K562 (cell line): Measurements from ENCODE around the gene ITGB2. TPM values are rescaled to one million over a fixed set of nuclear protein-coding genes. Genes with fewer than 3 reads are reported as not detected.

Experiments
- BCLAF1 ChIP-seq, 2 experiments: fragments of 450-650 bp in 1 of 2; IDR thresholded peaks; 2 replicates each; pipeline ENCODE4 v1.6.1; 2011 to 2017; ENCODE audit warnings: low read depth in 2 of 2, antibody characterized with exemption in 1 of 2, borderline replicate concordance in 1 of 2, low read length in 1 of 2, mild to moderate bottlenecking in 1 of 2, mixed read lengths in 1 of 2; ENCODE audit not compliant: control insufficient read depth in 1 of 2
- EZH2 ChIP-seq: IDR thresholded peaks from 2 replicates; pipeline ENCODE4 v1.6.1; 2012; ENCODE audit warnings: low read depth, mild to moderate bottlenecking, inconsistent platforms, low read length, borderline replicate concordance
- FOXJ2 ChIP-seq: fragments of 200-800 bp; sonication (Bioruptor generic); IDR thresholded peaks from 2 replicates; pipeline ENCODE4 v1.6.1; 2016; ENCODE audit warnings: missing genetic modification characterization, missing compliant biosample characterization
- NR1H2 ChIP-seq: sonication (generic); formaldehyde crosslinking; IDR thresholded peaks from 2 replicates; pipeline ENCODE4 v1.4.0; 2020; ENCODE audit warnings: mild to moderate bottlenecking, missing genetic modification reagents
- RBM25 ChIP-seq: fragments of 200-400 bp; formaldehyde crosslinking; IDR thresholded peaks from 2 replicates; pipeline ENCODE4 v1.6.1; 2018; ENCODE audit warnings: low read length, low read depth, moderate library complexity; ENCODE audit not compliant: severe bottlenecking
- RREB1 ChIP-seq: fragments of 250-450 bp; sonication (Bioruptor Pico); IDR thresholded peaks from 2 replicates; pipeline ENCODE4 v1.4.0; 2020
- SFPQ ChIP-seq: fragments of 200-400 bp; formaldehyde crosslinking; IDR thresholded peaks from 2 replicates; pipeline ENCODE4 v1.6.1; 2017; ENCODE audit warnings: mild to moderate bottlenecking, low read depth, low read length, moderate library complexity
- SNAPC5 ChIP-seq: fragments of 250-450 bp; sonication (Bioruptor Pico); IDR thresholded peaks from 2 replicates; pipeline ENCODE4 v1.8.0; 2021; ENCODE audit warnings: moderate library complexity, mild to moderate bottlenecking, inconsistent platforms
- ZNF584 ChIP-seq: fragments of 200-800 bp; sonication (Bioruptor generic); IDR thresholded peaks from 2 replicates; pipeline ENCODE4 v1.6.1; 2016; ENCODE audit warnings: low read depth, mild to moderate bottlenecking, missing genetic modification characterization, missing compliant biosample characterization
- polyA plus RNA-seq, 8 experiments: library from polyadenylated mRNA; depleted of rRNA in 4 of 8; stranded (reverse) in 5 of 8; unstranded in 3 of 8; fragments of >200 nt; fragmentation: Nextera tagmentation in 2 of 8; fragmentation: Illumina TruSeq in 1 of 8; extraction: Ambion mirVana in 2 of 8; extraction: Trizol in 1 of 8; gene quantifications; 2 replicates each; pipeline versions ENCODE4 v1.2.1 to v1.2.3, GENCODE V29; 2011 to 2014; ENCODE audit warnings: inconsistent platforms in 1 of 8, missing spikeins in 1 of 8
- total RNA-seq, 7 experiments: library from RNA; depleted of rRNA in 6 of 7; stranded (reverse); fragments of >200 nt in 6 of 7; fragmentation: Illumina TruSeq in 2 of 7; extraction: Trizol in 2 of 7; gene quantifications; 2 replicates each; pipeline versions ENCODE4 v1.2.1 to v1.2.3, GENCODE V29; 2011 to 2021; ENCODE audit warnings: low replicate concordance in 1 of 7

ITGB2 gene
- total and polyA plus RNA-seq, 9 of the 15 experiments (the other 6 are each of a cell fraction or from before 2014, with no cell fraction given): 0.07 to 1.3 (median 0.51) TPM; not detected in 2

- TF ChIP-seq SFPQ: no peak
- TF ChIP-seq RREB1: no peak
- TF ChIP-seq FOXJ2: no peak
- no peak for TF ChIP-seq BCLAF1 (IDR thresholded peaks at IDR 0.05; ENCODE audit: borderline replicate concordance in 1 of 2, control insufficient read depth in 1 of 2, low read depth in 2 of 2, low read length in 1 of 2)
- no peak for TF ChIP-seq EZH2
- TF ChIP-seq SNAPC5: no peak
- TF ChIP-seq NR1H2 (CRISPR knock-in tag): no peak
- TF ChIP-seq ZNF584 (CRISPR knock-in tag): no peak
- TF ChIP-seq RBM25: peak; percentile 74
Measured at GRCh38 chr21:44866780-44867179, 53.9 kb downstream of the ITGB2 start (continued).
